ENCODE data around the gene GRK6. TPM values are rescaled to one million over a fixed set of nuclear protein-coding genes. Genes with fewer than 3 reads are reported as not detected.

Gene GRK6
- total and polyA plus RNA-seq, 2 of the 4 experiments (the other 2 are of a cell fraction) = 25.3 to 30.1 TPM

- no peak for TF ChIP-seq RAD21 (IDR thresholded peaks at IDR 0.05; ENCODE audit: low read length)
- TF ChIP-seq NFE2L2 (IDR thresholded peaks at IDR 0.05; ENCODE audit: low read depth, low read length) = no peak
- no peak for TF ChIP-seq FOS (IDR thresholded peaks at IDR 0.05; ENCODE audit: low read depth, low read length)
- TF ChIP-seq BHLHE40 (IDR thresholded peaks at IDR 0.05; ENCODE audit: low read depth, low read length) = no peak
- no peak for TF ChIP-seq MAFK (IDR thresholded peaks at IDR 0.05; ENCODE audit: low read depth, low read length)
- TF ChIP-seq RCOR1 (IDR thresholded peaks at IDR 0.05; ENCODE audit: insufficient replicate concordance, low read length) = no peak
- no peak for TF ChIP-seq SMC3 (IDR thresholded peaks at IDR 0.05; ENCODE audit: low read depth, low read length)
- TF ChIP-seq, protein P1, sequence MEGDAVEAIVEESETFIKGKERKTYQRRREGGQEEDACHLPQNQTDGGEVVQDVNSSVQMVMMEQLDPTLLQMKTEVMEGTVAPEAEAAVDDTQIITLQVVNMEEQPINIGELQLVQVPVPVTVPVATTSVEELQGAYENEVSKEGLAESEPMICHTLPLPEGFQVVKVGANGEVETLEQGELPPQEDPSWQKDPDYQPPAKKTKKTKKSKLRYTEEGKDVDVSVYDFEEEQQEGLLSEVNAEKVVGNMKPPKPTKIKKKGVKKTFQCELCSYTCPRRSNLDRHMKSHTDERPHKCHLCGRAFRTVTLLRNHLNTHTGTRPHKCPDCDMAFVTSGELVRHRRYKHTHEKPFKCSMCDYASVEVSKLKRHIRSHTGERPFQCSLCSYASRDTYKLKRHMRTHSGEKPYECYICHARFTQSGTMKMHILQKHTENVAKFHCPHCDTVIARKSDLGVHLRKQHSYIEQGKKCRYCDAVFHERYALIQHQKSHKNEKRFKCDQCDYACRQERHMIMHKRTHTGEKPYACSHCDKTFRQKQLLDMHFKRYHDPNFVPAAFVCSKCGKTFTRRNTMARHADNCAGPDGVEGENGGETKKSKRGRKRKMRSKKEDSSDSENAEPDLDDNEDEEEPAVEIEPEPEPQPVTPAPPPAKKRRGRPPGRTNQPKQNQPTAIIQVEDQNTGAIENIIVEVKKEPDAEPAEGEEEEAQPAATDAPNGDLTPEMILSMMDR (conservative IDR thresholded peaks at IDR 0.05; ENCODE audit: low read depth, low read length) = no peak
- TF ChIP-seq, protein P2, sequence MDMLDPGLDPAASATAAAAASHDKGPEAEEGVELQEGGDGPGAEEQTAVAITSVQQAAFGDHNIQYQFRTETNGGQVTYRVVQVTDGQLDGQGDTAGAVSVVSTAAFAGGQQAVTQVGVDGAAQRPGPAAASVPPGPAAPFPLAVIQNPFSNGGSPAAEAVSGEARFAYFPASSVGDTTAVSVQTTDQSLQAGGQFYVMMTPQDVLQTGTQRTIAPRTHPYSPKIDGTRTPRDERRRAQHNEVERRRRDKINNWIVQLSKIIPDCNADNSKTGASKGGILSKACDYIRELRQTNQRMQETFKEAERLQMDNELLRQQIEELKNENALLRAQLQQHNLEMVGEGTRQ (IDR thresholded peaks at IDR 0.05; ENCODE audit: low read depth, low read length) = no peak
- TF ChIP-seq, protein P3, sequence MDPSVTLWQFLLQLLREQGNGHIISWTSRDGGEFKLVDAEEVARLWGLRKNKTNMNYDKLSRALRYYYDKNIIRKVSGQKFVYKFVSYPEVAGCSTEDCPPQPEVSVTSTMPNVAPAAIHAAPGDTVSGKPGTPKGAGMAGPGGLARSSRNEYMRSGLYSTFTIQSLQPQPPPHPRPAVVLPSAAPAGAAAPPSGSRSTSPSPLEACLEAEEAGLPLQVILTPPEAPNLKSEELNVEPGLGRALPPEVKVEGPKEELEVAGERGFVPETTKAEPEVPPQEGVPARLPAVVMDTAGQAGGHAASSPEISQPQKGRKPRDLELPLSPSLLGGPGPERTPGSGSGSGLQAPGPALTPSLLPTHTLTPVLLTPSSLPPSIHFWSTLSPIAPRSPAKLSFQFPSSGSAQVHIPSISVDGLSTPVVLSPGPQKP (IDR thresholded peaks at IDR 0.05; ENCODE audit: borderline replicate concordance, low read depth, low read length) = no peak
- TF ChIP-seq RFX5 (IDR thresholded peaks at IDR 0.05; ENCODE audit: low read depth, low read length) = no peak
- no peak for TF ChIP-seq MAZ (IDR thresholded peaks at IDR 0.05; ENCODE audit: borderline replicate concordance, low read depth, low read length)
- no peak for TF ChIP-seq POLR2A (IDR thresholded peaks at IDR 0.05; ENCODE audit: low read depth, low read length)
- no peak for TF ChIP-seq MXI1 (IDR thresholded peaks at IDR 0.05; ENCODE audit: borderline replicate concordance, low read depth, low read length)
- H2AK9ac ChIP-seq (replicated peaks; ENCODE audit: low read depth, low read length, poor library complexity) = no peak overlapping the region
- H3K14ac ChIP-seq (replicated peaks; ENCODE audit: low read depth, low read length) = no peak overlapping the region
- H3K4ac ChIP-seq (ENCODE audit: low read depth, low read length) = no peak overlapping the region
- H4K20me1 ChIP-seq (ENCODE audit: insufficient read depth, low read length) = no peaks in the 10 kb centered on the region
- no peak overlapping the region for H2BK120ac ChIP-seq (ENCODE audit: low read depth, low read length)
- intact Hi-C loops (cut with micrococcal nuclease) (no loop called here), dilution Hi-C loops (cut with HindIII; ENCODE audit: low sequenced_read_pairs, unreplicated experiment) (no loop called here), in situ Hi-C loops (cut with MboI; ENCODE audit: low sequenced_read_pairs) (no loop called here)
- H3K9me3 ChIP-seq (ENCODE audit: control insufficient read depth, insufficient read depth, low read length) = peaks cover 2% of the 10 kb centered on the region; the same call in 1 of the 2 replicates
- POLR2A ChIA-PET (ENCODE audit: unreplicated experiment) = no interaction called here
- H2BK15ac ChIP-seq (ENCODE audit: low read depth, low read length) = no peak overlapping the region
- H3K27me3 ChIP-seq (ENCODE audit: control insufficient read depth, insufficient read depth, low read length) = peaks cover 72% of the 10 kb centered on the region
- CTCF ChIA-PET = no interaction called here
- no peak overlapping the region for H2BK20ac ChIP-seq (ENCODE audit: low read depth, low read length)
- no peak overlapping the region for H2AK5ac ChIP-seq (ENCODE audit: low read depth, low read length)
- DNase-seq (no peak), ATAC-seq (ENCODE audit: low read depth) (no peak)
- no peaks in the 10 kb centered on the region for H3K79me1 ChIP-seq (ENCODE audit: low read depth in 1 of 2, low read length in 2 of 2)
- no peaks in the 10 kb centered on the region for H3K9me1 ChIP-seq (ENCODE audit: insufficient read depth, low read length)
- no peak overlapping the region for H2AFZ ChIP-seq (replicated peaks; ENCODE audit: low read length, poor library complexity)
- no peak overlapping the region for H3K27ac ChIP-seq (ENCODE audit: insufficient read depth, low read length)
- no peak overlapping the region for H3K18ac ChIP-seq (ENCODE audit: low read depth, low read length)
- H3K56ac ChIP-seq (ENCODE audit: extremely low read depth, insufficient read depth, low read length) = no peak overlapping the region
- no peak overlapping the region for H3K23ac ChIP-seq (ENCODE audit: low read depth, low read length)
- H3K36me3 ChIP-seq (ENCODE audit: control insufficient read depth, insufficient read depth, low read length) = no peaks in the 10 kb centered on the region
- no TSS peak for BruUV-seq (replicated peaks)
- no peak overlapping the region for H4K91ac ChIP-seq (ENCODE audit: insufficient read depth, low read depth, low read length)
- no peak overlapping the region for H3K9ac ChIP-seq (ENCODE audit: low read depth, low read length)
- no peak overlapping the region for H3K4me2 ChIP-seq (ENCODE audit: low read depth, low read length)
- H4K5ac ChIP-seq (ENCODE audit: low read depth, low read length) = no peak overlapping the region
- WGBS, 2 experiments (ENCODE audit: extremely low coverage in 2 of 2, insufficient read length in 1 of 2) = 70% methylated on average over 3 of the region's 10 CpGs; no CpG with 5 or more reads in 1 of the 2 experiments
- H4K8ac ChIP-seq (ENCODE audit: low read depth in 2 of 2, low read length in 2 of 2) = no peak overlapping the region
- no peak overlapping the region for H3K4me3 ChIP-seq (ENCODE audit: insufficient read depth, low read depth, low read length)
- H2BK5ac ChIP-seq (ENCODE audit: low read depth, low read length, poor library complexity, severe bottlenecking) = no peak overlapping the region
- no peaks in the 10 kb centered on the region for H3K4me1 ChIP-seq (ENCODE audit: control insufficient read depth, insufficient read depth, low read length)
These were observed 29.7 kb upstream of the GRK6 start for GRCh38 chr5:177396807-177397206.
